GM12875 (cell line): Measurements from ENCODE around the gene JADE2.

Experiments used
- H3K4me3 ChIP-seq: one replicate; pipeline ENCODE4 v1.5.1; 2011; ENCODE audit warnings: low read depth, low read length, control low read depth
- CTCF ChIP-seq: IDR thresholded peaks from 2 replicates; pipeline ENCODE4 v1.5.1; 2011; ENCODE audit warnings: low read depth, mild to moderate bottlenecking, control low read depth, inconsistent platforms, low read length, moderate library complexity, borderline replicate concordance; ENCODE audit not compliant: insufficient read depth

Gene JADE2

GRCh38 chr5:134524826-134525682 lies at the start of gene JADE2:
TSS of gene JADE2 (plus strand) at chr5:134525670. CDS start at chr5:134535858, 10,188 bp downstream.
- peak within 1 kb of the TSS; percentile 91 for H3K4me3 ChIP-seq
- TF ChIP-seq CTCF = no peak

GRCh38 chr5:134477462-134478245 lies 47.8 kb upstream of the JADE2 start:
- TF ChIP-seq CTCF = no peak
- H3K4me3 ChIP-seq = no peak overlapping the region

GRCh38 chr5:134479839-134480238 lies 45.6 kb upstream of the JADE2 start:
- no peak for TF ChIP-seq CTCF

GRCh38 chr5:134489227-134489944 lies 36.1 kb upstream of the JADE2 start:
- H3K4me3 ChIP-seq = no peak overlapping the region
- no peak for TF ChIP-seq CTCF

More at GRCh38 chr5:134479839-134480238, 45.6 kb upstream of the JADE2 start:
- no peak overlapping the region for H3K4me3 ChIP-seq

GRCh38 chr5:134490255-134490924 lies 35.1 kb upstream of the JADE2 start:
- TF ChIP-seq CTCF = no peak
- H3K4me3 ChIP-seq = no peak overlapping the region

- TF ChIP-seq CTCF = no peak
- H3K4me3 ChIP-seq = no peak overlapping the region
Measured at GRCh38 chr5:134490925-134491271, 34.6 kb upstream of the JADE2 start.
